Type B pancreatic cell (in vitro differentiated cells): Measurements from ENCODE around the gene GATAD1. TPM values are rescaled to one million over a fixed set of nuclear protein-coding genes. Genes with fewer than 3 reads are reported as not detected.

ENCODE experiments used
- DNase-seq: peaks from one replicate; pipeline ENCODE4 v3.0.0; 2021; ENCODE audit warnings: mixed read lengths; ENCODE audit not compliant: unreplicated experiment; ENCODE audit errors: extremely low spot score
- H3K27ac Mint-ChIP-seq: 2 replicates; pipeline ENCODE4 v1.8.0; 2021; ENCODE audit warnings: mild to moderate bottlenecking, mixed read lengths
- H3K27me3 Mint-ChIP-seq: 2 replicates; pipeline ENCODE4 v1.8.0; 2021; ENCODE audit warnings: mixed read lengths
- H3K36me3 Mint-ChIP-seq: 2 replicates; pipeline ENCODE4 v1.8.0; 2021; ENCODE audit warnings: mixed read lengths
- H3K4me1 Mint-ChIP-seq: one replicate; pipeline ENCODE4 v1.8.0; 2021; ENCODE audit warnings: mixed read lengths; ENCODE audit not compliant: unreplicated experiment
- H3K4me3 Mint-ChIP-seq: 2 replicates; pipeline ENCODE4 v1.8.0; 2021; ENCODE audit warnings: mild to moderate bottlenecking, mixed read lengths
- H3K9me3 Mint-ChIP-seq: 2 replicates; pipeline ENCODE4 v1.8.0; 2021; ENCODE audit warnings: mixed read lengths
- CTCF ChIP-seq: fragments of 200-600 bp; sonication (generic); conservative IDR thresholded peaks from 2 replicates; pipeline ENCODE4 v1.5.0; 2021; ENCODE audit warnings: antibody characterized with exemption, mild to moderate bottlenecking
- total RNA-seq: library from RNA; stranded (reverse); gene quantifications from 2 replicates; pipeline ENCODE4 v1.2.1, GENCODE V29; 2021; ENCODE audit warnings: low replicate concordance

The GATAD1 gene
- total RNA-seq, 1 donor from 2014 or later, result 38.9 TPM

DNA sequence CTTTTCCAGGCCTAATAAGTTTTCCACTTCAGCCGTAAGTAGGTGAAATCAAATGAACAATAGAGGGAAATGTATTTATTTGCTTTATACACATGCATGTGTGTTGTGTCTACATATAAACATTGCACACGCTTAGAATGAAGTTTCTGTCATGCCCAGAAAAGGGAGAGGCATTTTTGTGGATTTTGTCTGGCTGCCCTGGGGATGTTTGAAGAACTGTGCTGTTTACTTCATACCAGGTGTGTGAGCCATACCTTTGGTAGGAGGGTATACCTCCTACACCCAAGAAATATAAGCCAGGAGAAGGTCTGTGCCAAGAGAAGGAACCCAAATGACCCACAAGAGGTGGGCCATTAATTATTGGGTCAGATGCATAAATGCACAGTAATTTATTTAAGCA, 12.8 kb downstream of the GATAD1 start:
- no peak for DNase-seq
- H3K9me3 Mint-ChIP-seq, result no peaks in the 10 kb centered on the region
- H3K36me3 Mint-ChIP-seq, result peaks cover 22% of the 10 kb centered on the region
- H3K27me3 Mint-ChIP-seq, result no peaks in the 10 kb centered on the region
- peaks cover 7% of the 10 kb centered on the region for H3K4me1 Mint-ChIP-seq
- H3K4me3 Mint-ChIP-seq, result no peak overlapping the region
- peak overlapping the region; percentile 88 for H3K27ac Mint-ChIP-seq
- TF ChIP-seq CTCF, result no peak

GRCh38 chr7:92460510-92460909, 13.2 kb downstream of the GATAD1 start:
- Mint-ChIP-seq H3K27me3 (no peaks in the 10 kb centered on the region), H3K9me3 (no peaks in the 10 kb centered on the region), H3K27ac (peak overlapping the region; percentile 88), H3K36me3 (peaks cover 22% of the 10 kb centered on the region), H3K4me3 (no peak overlapping the region), H3K4me1 (peaks cover 7% of the 10 kb centered on the region)
- no peak for DNase-seq
- no peak for TF ChIP-seq CTCF

GRCh38 chr7:92461027-92462003, 14.0 kb downstream of the GATAD1 start:
- peaks cover 20% of the 10 kb centered on the region for H3K36me3 Mint-ChIP-seq
- H3K4me1 Mint-ChIP-seq, result peaks cover 7% of the 10 kb centered on the region
- peak overlapping the region; percentile 17 for H3K27ac Mint-ChIP-seq
- no peak for DNase-seq
- no peak overlapping the region for H3K4me3 Mint-ChIP-seq
- no peaks in the 10 kb centered on the region for H3K9me3 Mint-ChIP-seq
- TF ChIP-seq CTCF, result peak; percentile 89
- H3K27me3 Mint-ChIP-seq, result no peaks in the 10 kb centered on the region

GRCh38 chr7:92462560-92462959, 15.3 kb downstream of the GATAD1 start:
- Mint-ChIP-seq H3K36me3 (peaks cover 16% of the 10 kb centered on the region), H3K27me3 (no peaks in the 10 kb centered on the region), H3K4me1 (peaks cover 7% of the 10 kb centered on the region), H3K27ac (peak overlapping the region; percentile 33), H3K9me3 (peaks cover 3% of the 10 kb centered on the region), H3K4me3 (no peak overlapping the region)
- no peak for TF ChIP-seq CTCF
- DNase-seq, result no peak

GRCh38 chr7:92464515-92464914, 17.2 kb downstream of the GATAD1 start:
- H3K36me3 Mint-ChIP-seq, result peaks cover 21% of the 10 kb centered on the region
- peak overlapping the region; percentile 89 for H3K27ac Mint-ChIP-seq
- H3K4me1 Mint-ChIP-seq, result peaks cover 7% of the 10 kb centered on the region
- H3K4me3 Mint-ChIP-seq, result peak overlapping the region; percentile 39
- peaks cover 4% of the 10 kb centered on the region for H3K9me3 Mint-ChIP-seq
- no peak for TF ChIP-seq CTCF
- DNase-seq, result no peak
- H3K27me3 Mint-ChIP-seq, result no peaks in the 10 kb centered on the region
